ENCODE measurements around the gene TMEM151A.
A peak's percentile ranks its signal among the peaks of the same experiment; 100 is the strongest.

TMEM151A gene

DNA sequence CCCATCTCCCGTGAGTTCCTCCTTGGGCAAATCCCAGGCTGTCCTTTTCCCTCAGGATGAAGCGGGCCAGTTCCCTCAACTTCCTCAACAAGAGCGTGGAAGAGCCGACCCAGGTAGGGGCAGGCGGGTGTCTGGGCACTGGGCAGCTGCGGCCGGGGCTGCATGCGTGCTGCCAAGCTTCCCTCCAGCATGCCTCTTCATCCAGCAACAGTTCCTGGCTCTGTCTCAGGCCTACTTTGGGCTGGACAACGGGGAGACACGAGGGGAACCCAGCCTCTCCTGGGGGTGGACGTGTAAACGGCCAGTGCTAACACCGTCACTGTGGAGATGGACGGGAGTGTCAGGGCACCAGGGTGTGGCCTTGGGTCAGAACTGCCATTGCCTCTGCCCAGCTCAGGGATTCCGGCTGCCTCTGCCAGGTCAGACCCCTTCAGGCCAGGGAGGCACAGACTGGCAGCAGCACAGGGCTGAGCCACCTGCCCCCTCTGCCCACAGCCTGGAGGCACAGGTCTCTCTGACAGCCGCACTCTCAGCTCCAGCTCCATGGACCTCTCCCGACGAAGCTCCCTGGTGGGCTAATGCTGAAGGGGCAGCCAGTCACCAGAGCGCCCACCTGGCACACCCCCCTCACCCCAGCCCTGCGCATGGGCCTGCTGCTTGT, 25.2 kb upstream of the TMEM151A start:
- Histone ChIP-seq H3K18ac (ENCODE audit: low read length) (peak overlapping the region; percentile 48), H2AFZ (ENCODE audit: low read length) (no peak overlapping the region), H3K79me1 (ENCODE audit: low read depth, low read length) (peaks cover 11% of the 10 kb centered on the region), H3K9me3 (replicated peaks in 1 of 2; ENCODE audit: control insufficient read depth in 2 of 2, insufficient read depth in 1 of 2, low read depth in 1 of 2, low read length in 2 of 2) (no peaks in the 10 kb centered on the region), H4K8ac (ENCODE audit: low read depth, low read length) (peak overlapping the region; percentile 65), H3K27ac (replicated peaks; ENCODE audit: low read length) (no peak overlapping the region), H3K27me3 (ENCODE audit: control insufficient read depth in 3 of 3, insufficient read depth in 3 of 3, low read depth in 1 of 3, low read length in 3 of 3) (no peaks in the 10 kb centered on the region), H3K4me3 (ENCODE audit: low read length in 2 of 2) (peak overlapping the region; percentile 12 to 87), H3K23ac (ENCODE audit: low read depth, low read length, poor library complexity) (peak overlapping the region; percentile 73), H4K91ac (ENCODE audit: low read depth, low read length, poor library complexity) (no peak overlapping the region), H2BK12ac (ENCODE audit: low read length) (peak overlapping the region; percentile 1), H3K9ac (ENCODE audit: low read depth, low read length, poor library complexity) (peak overlapping the region; percentile 64), H3K14ac (ENCODE audit: low read length) (peak overlapping the region; percentile 14), H2BK15ac (ENCODE audit: low read length) (peak overlapping the region; percentile 83), H2AK5ac (ENCODE audit: low read depth, low read length) (peak overlapping the region; percentile 47), H2BK5ac (ENCODE audit: low read length) (no peak overlapping the region), H3K4me2 (ENCODE audit: insufficient read depth, low read length, poor library complexity, severe bottlenecking) (no peak overlapping the region), H2BK120ac (ENCODE audit: low read depth, low read length) (no peak overlapping the region), H3K4me1 (ENCODE audit: control insufficient read depth in 2 of 2, insufficient read depth in 1 of 2, low read depth in 1 of 2, low read length in 2 of 2) (peaks cover 6% of the 10 kb centered on the region in 2 donors), H3K4ac (ENCODE audit: low read length) (no peak overlapping the region), H3K36me3 (replicated peaks in 1 of 2; ENCODE audit: control insufficient read depth in 2 of 2, insufficient read depth in 2 of 2, low read length in 2 of 2) (peaks cover 51 to 64% of the 10 kb centered on the region in 2 donors)
- DNase-seq (ENCODE audit: low spot score): no peak
- WGBS, 2 donors (ENCODE audit: extremely low coverage in 2 of 2, insufficient read length in 2 of 2, insufficient replicate concordance in 1 of 2): no CpG with 5 or more reads among the region's 20 CpGs

DNA sequence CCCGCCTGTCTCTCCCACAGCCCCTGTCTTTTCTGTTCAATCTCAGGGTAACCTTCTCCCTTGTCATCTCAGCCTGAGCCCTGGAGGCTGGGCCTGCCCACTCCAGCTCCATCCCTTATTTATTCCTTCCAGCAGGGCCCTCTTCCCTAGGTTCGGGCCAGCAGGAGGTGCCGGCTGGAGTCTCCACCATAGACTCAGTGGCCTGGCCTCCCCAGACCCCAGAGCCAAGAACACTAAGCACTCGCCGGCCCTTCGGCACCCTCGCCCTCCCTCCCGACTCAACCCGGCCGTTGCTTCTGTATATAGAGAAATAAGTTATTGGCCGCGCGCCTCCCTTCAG, 24.7 kb upstream of the TMEM151A start:
- Histone ChIP-seq H3K18ac (ENCODE audit: low read length) (peak overlapping the region; percentile 15), H4K91ac (ENCODE audit: low read depth, low read length, poor library complexity) (no peak overlapping the region), H3K4me1 (ENCODE audit: control insufficient read depth in 2 of 2, insufficient read depth in 1 of 2, low read depth in 1 of 2, low read length in 2 of 2) (peaks cover 6% of the 10 kb centered on the region in 2 donors), H3K9ac (ENCODE audit: low read depth, low read length, poor library complexity) (peak overlapping the region; percentile 63), H3K4ac (ENCODE audit: low read length) (no peak overlapping the region), H3K27me3 (ENCODE audit: control insufficient read depth in 3 of 3, insufficient read depth in 3 of 3, low read depth in 1 of 3, low read length in 3 of 3) (no peaks in the 10 kb centered on the region), H4K8ac (ENCODE audit: low read depth, low read length) (no peak overlapping the region), H2BK5ac (ENCODE audit: low read length) (no peak overlapping the region), H3K36me3 (replicated peaks in 1 of 2; ENCODE audit: control insufficient read depth in 2 of 2, insufficient read depth in 2 of 2, low read length in 2 of 2) (peaks cover 51 to 64% of the 10 kb centered on the region in 2 donors), H2BK12ac (ENCODE audit: low read length) (no peak overlapping the region), H3K4me2 (ENCODE audit: insufficient read depth, low read length, poor library complexity, severe bottlenecking) (peak overlapping the region; percentile 74), H3K79me1 (ENCODE audit: low read depth, low read length) (peaks cover 11% of the 10 kb centered on the region), H3K23ac (ENCODE audit: low read depth, low read length, poor library complexity) (peak overlapping the region; percentile 91), H2BK120ac (ENCODE audit: low read depth, low read length) (no peak overlapping the region), H3K27ac (replicated peaks; ENCODE audit: low read length) (peak overlapping the region; percentile 59), H2AFZ (ENCODE audit: low read length) (peak overlapping the region; percentile 86), H2AK5ac (ENCODE audit: low read depth, low read length) (peak overlapping the region; percentile 47), H3K14ac (ENCODE audit: low read length) (peak overlapping the region; percentile 38), H2BK15ac (ENCODE audit: low read length) (peak overlapping the region; percentile 83), H3K4me3 (ENCODE audit: low read length in 2 of 2) (peak overlapping the region; percentile 75 to 87), H3K9me3 (replicated peaks in 1 of 2; ENCODE audit: control insufficient read depth in 2 of 2, insufficient read depth in 1 of 2, low read depth in 1 of 2, low read length in 2 of 2) (no peaks in the 10 kb centered on the region)
- WGBS, 2 donors (ENCODE audit: extremely low coverage in 2 of 2, insufficient read length in 2 of 2, insufficient replicate concordance in 1 of 2): no CpG with 5 or more reads among the region's 13 CpGs
- DNase-seq (ENCODE audit: low spot score): no peak

GRCh38 chr11:66267379-66268243, 24.1 kb upstream of the TMEM151A start:
- H2BK15ac ChIP-seq (ENCODE audit: low read length): peak overlapping the region; percentile 83
- DNase-seq (ENCODE audit: low spot score): peak; percentile 86
- H3K27ac ChIP-seq (replicated peaks; ENCODE audit: low read length): peak overlapping the region; percentile 83
- peak overlapping the region; percentile 91 for H3K23ac ChIP-seq (ENCODE audit: low read depth, low read length, poor library complexity)
- no peak overlapping the region for H4K8ac ChIP-seq (ENCODE audit: low read depth, low read length)
- peak overlapping the region; percentile 77 for H3K9ac ChIP-seq (ENCODE audit: low read depth, low read length, poor library complexity)
- peak overlapping the region; percentile 3 for H3K14ac ChIP-seq (ENCODE audit: low read length)
- H2BK12ac ChIP-seq (ENCODE audit: low read length): no peak overlapping the region
- H3K4me3 ChIP-seq (ENCODE audit: low read length in 2 of 2): peak overlapping the region; percentile 77 to 87
- H3K18ac ChIP-seq (ENCODE audit: low read length): peak overlapping the region; percentile 53
- no peaks in the 10 kb centered on the region for H3K9me3 ChIP-seq (replicated peaks in 1 of 2; ENCODE audit: control insufficient read depth in 2 of 2, insufficient read depth in 1 of 2, low read depth in 1 of 2, low read length in 2 of 2)
- no CpG with 5 or more reads among the region's 61 CpGs for WGBS, 2 donors (ENCODE audit: extremely low coverage in 2 of 2, insufficient read length in 2 of 2, insufficient replicate concordance in 1 of 2)
- no peak overlapping the region for H2BK120ac ChIP-seq (ENCODE audit: low read depth, low read length)
- no peak overlapping the region for H2BK5ac ChIP-seq (ENCODE audit: low read length)
- H4K91ac ChIP-seq (ENCODE audit: low read depth, low read length, poor library complexity): no peak overlapping the region
- peak overlapping the region; percentile 74 for H3K4me2 ChIP-seq (ENCODE audit: insufficient read depth, low read length, poor library complexity, severe bottlenecking)
- peak overlapping the region; percentile 86 for H2AFZ ChIP-seq (ENCODE audit: low read length)
- no peak overlapping the region for H3K4ac ChIP-seq (ENCODE audit: low read length)
- H2AK5ac ChIP-seq (ENCODE audit: low read depth, low read length): peak overlapping the region; percentile 47
- no peaks in the 10 kb centered on the region for H3K27me3 ChIP-seq (ENCODE audit: control insufficient read depth in 3 of 3, insufficient read depth in 3 of 3, low read depth in 1 of 3, low read length in 3 of 3)
- peaks cover 11% of the 10 kb centered on the region for H3K79me1 ChIP-seq (ENCODE audit: low read depth, low read length)
- peaks cover 6% of the 10 kb centered on the region in 2 donors for H3K4me1 ChIP-seq (ENCODE audit: control insufficient read depth in 2 of 2, insufficient read depth in 1 of 2, low read depth in 1 of 2, low read length in 2 of 2)
- peaks cover 51 to 64% of the 10 kb centered on the region in 2 donors for H3K36me3 ChIP-seq (replicated peaks in 1 of 2; ENCODE audit: control insufficient read depth in 2 of 2, insufficient read depth in 2 of 2, low read length in 2 of 2)
